Measurements from ENCODE around the gene OR2H2.

Gene OR2H2

GRCh38 chr6:29631209-29631810 lies 46.4 kb downstream of the OR2H2 start:
- DNase-seq = no peak

DNA sequence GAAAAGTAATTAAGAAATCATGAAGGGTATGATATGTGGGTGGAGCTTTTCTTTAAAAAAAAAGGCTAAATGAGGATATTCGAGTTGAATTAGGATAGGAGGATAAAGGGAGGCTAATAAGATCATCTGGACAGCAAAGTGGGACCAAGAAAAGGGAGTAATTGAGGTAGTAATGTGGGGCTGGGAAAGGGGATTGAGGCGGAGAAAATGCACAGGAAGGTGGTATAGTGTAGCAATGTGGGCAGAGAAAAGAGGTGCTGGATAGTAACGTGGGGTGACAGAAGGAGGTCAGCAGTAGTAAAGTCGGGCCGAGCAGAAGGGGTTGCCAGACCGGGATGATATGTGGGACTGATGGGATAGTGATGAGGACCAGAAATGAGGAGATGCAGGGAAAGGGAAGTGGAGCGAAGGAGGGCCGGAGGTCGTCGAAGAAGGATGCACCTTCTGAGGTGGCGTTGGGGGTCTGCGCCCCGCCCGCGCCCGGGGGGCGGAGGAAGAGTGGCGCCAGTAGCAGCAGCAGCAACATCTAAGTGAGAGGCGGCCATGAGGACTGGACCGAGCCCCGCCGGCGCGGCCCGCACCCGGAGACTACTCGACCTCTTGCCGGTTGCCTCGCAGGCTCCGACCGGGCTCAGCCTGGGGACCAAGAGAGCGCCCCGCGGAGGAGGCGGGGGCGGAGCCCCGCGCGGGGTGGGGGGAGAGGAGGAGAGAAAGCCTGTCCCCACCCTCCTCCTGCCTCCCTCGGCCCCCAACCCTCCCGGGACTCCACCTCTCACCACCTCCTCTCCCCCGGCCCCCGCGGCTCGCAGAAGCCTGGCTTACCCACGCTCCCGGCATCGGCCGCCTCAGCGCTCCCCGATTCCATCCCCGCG lies 47.2 kb downstream of the OR2H2 start:
- DNase-seq = no peak

DNA sequence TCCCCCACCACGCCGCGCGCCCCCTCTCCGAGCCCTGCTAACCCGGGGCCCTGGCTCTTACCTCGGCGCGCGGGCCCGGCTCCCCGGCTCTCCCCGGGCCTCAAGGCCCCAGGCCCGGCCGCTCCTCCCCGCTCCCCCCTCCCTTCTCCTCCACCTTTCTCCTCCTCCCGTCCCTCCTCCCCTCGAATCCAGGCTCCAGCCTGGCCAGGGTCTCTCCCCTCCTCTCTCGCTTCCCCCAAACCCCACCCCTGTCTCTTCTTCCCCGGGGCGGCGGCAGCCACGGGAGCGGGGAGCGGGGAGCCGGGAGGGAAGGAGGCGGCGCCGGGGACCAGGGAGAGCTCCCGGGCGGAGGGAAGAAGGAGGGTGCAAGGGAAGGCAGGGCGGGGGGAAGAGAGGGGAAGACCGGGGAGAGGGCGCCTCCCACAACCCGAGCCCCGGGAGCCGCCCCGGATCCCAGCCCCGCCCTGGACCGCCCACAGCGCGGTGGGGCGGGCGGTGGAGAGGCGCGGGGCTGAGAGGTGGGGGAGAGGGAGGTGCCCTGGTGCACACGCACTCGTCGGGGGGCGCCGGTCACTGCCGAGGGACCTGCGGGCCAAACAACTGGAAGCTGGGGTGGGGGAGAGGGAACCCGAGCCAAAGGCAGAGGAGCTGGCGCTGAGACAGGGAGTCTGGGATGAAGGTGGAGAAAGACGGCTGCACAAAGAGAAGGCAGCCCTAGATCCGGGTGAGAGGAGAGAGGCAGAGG lies 48.0 kb downstream of the OR2H2 start, which contains the start of gene GABBR1:
GABBR1 (minus strand) TSS at position 395 of the 745 bp plus-strand sequence. CDS start 798 bp downstream, outside the sequence.
- DNase-seq = peak; percentile 36 to 47

DNA sequence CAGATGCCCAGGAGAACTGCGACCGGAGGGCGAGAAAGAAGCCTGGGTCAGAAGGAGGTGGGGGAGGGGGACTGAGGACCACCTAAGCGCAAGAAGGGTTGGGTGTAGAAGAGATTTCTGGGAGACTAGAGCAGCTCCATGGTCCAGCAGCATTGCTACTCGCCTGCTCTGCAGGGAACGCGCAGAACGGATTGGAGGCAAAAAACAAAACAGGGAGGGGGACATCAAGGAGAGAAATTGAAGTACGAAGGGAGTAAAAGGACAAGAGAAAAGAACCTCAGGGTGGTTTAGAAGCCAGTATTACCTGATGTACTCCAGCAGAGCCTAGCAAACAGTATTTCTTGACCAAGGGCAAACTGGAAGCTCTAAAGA lies 48.6 kb downstream of the OR2H2 start:
- DNase-seq = no peak

GRCh38 chr6:29637247-29637646 lies 52.3 kb downstream of the OR2H2 start:
- no peak for DNase-seq

Measured in Kasumi-1 (cell line).